IMR-90 (cell line): ENCODE results near the gene TMEM154.

Experiments used
- BHLHE40 ChIP-seq: fragments of 150-350 bp; IDR thresholded peaks from 2 replicates; pipeline ENCODE4 v1.6.1; 2016; ENCODE audit warnings: mild to moderate bottlenecking, low read depth, low read length
- CEBPB ChIP-seq: IDR thresholded peaks from 2 replicates; pipeline ENCODE4 v1.6.1; 2012; ENCODE audit warnings: low read depth, low read length, improper control_type of control experiment
- CHD1 ChIP-seq: IDR thresholded peaks from 2 replicates; pipeline ENCODE4 v1.6.1; 2012; ENCODE audit warnings: low read depth, low read length, improper control_type of control experiment
- FOS ChIP-seq: fragments of 150-350 bp; IDR thresholded peaks from 2 replicates; pipeline ENCODE4 v1.6.1; 2016; ENCODE audit warnings: low read depth, low read length
- MXI1 ChIP-seq: IDR thresholded peaks from 2 replicates; pipeline ENCODE4 v1.6.1; 2012; ENCODE audit warnings: low read depth, mild to moderate bottlenecking, low read length, moderate library complexity, borderline replicate concordance
- POLR2A ChIP-seq: IDR thresholded peaks from 2 replicates; pipeline ENCODE4 v1.6.1; 2012; ENCODE audit warnings: mild to moderate bottlenecking, low read depth, low read length
- RAD21 ChIP-seq: IDR thresholded peaks from 2 replicates; pipeline ENCODE4 v1.6.1; 2012; ENCODE audit warnings: low read length, improper control_type of control experiment
- RFX5 ChIP-seq: IDR thresholded peaks from 2 replicates; pipeline ENCODE4 v1.8.0; 2012; ENCODE audit warnings: low read depth, mild to moderate bottlenecking, low read length, moderate library complexity
- SMC3 ChIP-seq: fragments of 150-350 bp; IDR thresholded peaks from 2 replicates; pipeline ENCODE4 v1.6.1; 2016; ENCODE audit warnings: low read depth, mild to moderate bottlenecking, antibody characterized with exemption, low read length, moderate library complexity
- TF ChIP-seq, protein P1 (sequence below): conservative IDR thresholded peaks from 2 replicates; pipeline ENCODE4 v1.5.1; 2012; ENCODE audit warnings: mild to moderate bottlenecking, low read depth, low read length, improper control_type of control experiment
- TF ChIP-seq, protein P2 (sequence below): fragments of 150-350 bp; IDR thresholded peaks from 2 replicates; pipeline ENCODE4 v1.6.1; 2016; ENCODE audit warnings: low read depth, mild to moderate bottlenecking, low read length, moderate library complexity, borderline replicate concordance

DNA sequence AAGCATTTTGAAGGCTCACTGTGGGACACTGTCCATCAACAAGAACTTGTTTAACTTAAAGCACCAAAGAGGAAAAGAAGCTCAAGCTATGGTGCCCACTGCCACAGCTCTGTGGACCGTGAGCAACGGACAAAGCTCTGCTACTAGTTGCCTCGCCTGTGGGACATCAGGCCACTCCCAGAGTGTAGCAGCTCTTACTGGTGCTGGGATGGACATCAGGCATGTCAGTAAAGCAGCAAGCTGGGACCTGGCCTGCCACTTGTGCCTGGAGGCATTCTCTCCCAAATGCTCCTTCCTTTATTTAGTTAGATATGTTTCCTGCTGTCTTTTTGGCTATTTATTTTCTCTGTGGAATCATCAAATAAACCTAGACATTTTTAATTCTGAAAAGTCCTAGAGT is 46.7 kb downstream of the TMEM154 start:
- TF ChIP-seq MXI1 (no peak), POLR2A (no peak), CEBPB (no peak), RFX5 (no peak), SMC3 (no peak), CHD1 (no peak), RAD21 (no peak), FOS (no peak), BHLHE40 (no peak)
- TF ChIP-seq, protein P1, sequence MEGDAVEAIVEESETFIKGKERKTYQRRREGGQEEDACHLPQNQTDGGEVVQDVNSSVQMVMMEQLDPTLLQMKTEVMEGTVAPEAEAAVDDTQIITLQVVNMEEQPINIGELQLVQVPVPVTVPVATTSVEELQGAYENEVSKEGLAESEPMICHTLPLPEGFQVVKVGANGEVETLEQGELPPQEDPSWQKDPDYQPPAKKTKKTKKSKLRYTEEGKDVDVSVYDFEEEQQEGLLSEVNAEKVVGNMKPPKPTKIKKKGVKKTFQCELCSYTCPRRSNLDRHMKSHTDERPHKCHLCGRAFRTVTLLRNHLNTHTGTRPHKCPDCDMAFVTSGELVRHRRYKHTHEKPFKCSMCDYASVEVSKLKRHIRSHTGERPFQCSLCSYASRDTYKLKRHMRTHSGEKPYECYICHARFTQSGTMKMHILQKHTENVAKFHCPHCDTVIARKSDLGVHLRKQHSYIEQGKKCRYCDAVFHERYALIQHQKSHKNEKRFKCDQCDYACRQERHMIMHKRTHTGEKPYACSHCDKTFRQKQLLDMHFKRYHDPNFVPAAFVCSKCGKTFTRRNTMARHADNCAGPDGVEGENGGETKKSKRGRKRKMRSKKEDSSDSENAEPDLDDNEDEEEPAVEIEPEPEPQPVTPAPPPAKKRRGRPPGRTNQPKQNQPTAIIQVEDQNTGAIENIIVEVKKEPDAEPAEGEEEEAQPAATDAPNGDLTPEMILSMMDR = no peak
- TF ChIP-seq, protein P2, sequence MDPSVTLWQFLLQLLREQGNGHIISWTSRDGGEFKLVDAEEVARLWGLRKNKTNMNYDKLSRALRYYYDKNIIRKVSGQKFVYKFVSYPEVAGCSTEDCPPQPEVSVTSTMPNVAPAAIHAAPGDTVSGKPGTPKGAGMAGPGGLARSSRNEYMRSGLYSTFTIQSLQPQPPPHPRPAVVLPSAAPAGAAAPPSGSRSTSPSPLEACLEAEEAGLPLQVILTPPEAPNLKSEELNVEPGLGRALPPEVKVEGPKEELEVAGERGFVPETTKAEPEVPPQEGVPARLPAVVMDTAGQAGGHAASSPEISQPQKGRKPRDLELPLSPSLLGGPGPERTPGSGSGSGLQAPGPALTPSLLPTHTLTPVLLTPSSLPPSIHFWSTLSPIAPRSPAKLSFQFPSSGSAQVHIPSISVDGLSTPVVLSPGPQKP = no peak
